ENCODE results near the gene CASZ1.

DNA sequence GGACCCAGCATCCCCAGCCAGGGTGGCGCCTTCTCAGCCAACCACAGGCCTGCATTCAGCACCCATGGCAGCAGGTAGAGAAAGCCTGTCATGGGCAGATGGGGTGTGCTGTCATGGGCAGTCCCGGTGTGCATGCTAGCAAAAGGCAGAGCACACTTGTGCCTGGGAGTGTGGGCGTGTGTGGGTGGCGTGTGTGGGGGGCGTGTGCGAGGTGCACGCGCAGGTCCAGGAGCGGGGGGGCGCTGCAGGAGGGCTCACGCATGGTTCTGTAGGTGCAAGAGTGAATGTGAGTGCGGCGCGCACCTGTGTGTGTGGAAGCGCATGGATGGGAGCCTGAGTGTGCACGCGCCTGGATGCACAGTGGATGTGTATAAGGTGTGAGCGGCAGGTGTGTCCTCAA is 137.2 kb downstream of the CASZ1 start:
- TF ChIP-seq CTCF (IDR thresholded peaks at IDR 0.05 in 8 of 11, conservative IDR thresholded peaks at IDR 0.05 in 3 of 11) (no peak), POLR2AphosphoS5 (IDR thresholded peaks at IDR 0.05) (no peak)

Data from spleen (tissue), 7 donors.